ENCODE measurements around the gene OTOF.

Gene OTOF

GRCh38 chr2:26500406-26500805, 22.5 kb upstream of the OTOF start:
- Histone ChIP-seq H3K4me2 (ENCODE audit: low read length) (no peak overlapping the region), H3K9ac (no peak overlapping the region), H3K79me2 (no peaks in the 10 kb centered on the region), H3K9me3 (ENCODE audit: control insufficient read depth, low read length) (no peaks in the 10 kb centered on the region), H3K4me1 (no peaks in the 10 kb centered on the region), H2AFZ (no peak overlapping the region), H3K4me3 (ENCODE audit: low read depth, low read length) (no peak overlapping the region), H3K36me3 (ENCODE audit: control insufficient read depth, insufficient read depth, low read length) (no peaks in the 10 kb centered on the region), H3K27ac (no peak overlapping the region), H3K27me3 (ENCODE audit: control insufficient read depth, insufficient read depth, low read length) (no peaks in the 10 kb centered on the region)
- TF ChIP-seq CTCF (IDR thresholded peaks at IDR 0.05), result no peak

- Histone ChIP-seq H3K27me3 (ENCODE audit: control insufficient read depth, insufficient read depth, low read length) (no peaks in the 10 kb centered on the region), H3K9ac (no peak overlapping the region), H3K4me3 (ENCODE audit: low read depth, low read length) (no peak overlapping the region), H3K79me2 (no peaks in the 10 kb centered on the region), H3K36me3 (ENCODE audit: control insufficient read depth, insufficient read depth, low read length) (no peaks in the 10 kb centered on the region), H3K9me3 (ENCODE audit: control insufficient read depth, low read length) (no peaks in the 10 kb centered on the region), H3K4me2 (ENCODE audit: low read length) (no peak overlapping the region), H2AFZ (no peak overlapping the region), H3K4me1 (peaks cover 6% of the 10 kb centered on the region), H3K27ac (no peak overlapping the region)
- no peak for TF ChIP-seq CTCF (IDR thresholded peaks at IDR 0.05)
Measured at GRCh38 chr2:26495705-26496297, 17.9 kb upstream of the OTOF start.

GRCh38 chr2:26494891-26495290, 17.0 kb upstream of the OTOF start:
- Histone ChIP-seq H3K4me1 (peaks cover 12% of the 10 kb centered on the region), H3K27me3 (ENCODE audit: control insufficient read depth, insufficient read depth, low read length) (no peaks in the 10 kb centered on the region), H2AFZ (no peak overlapping the region), H3K79me2 (no peaks in the 10 kb centered on the region), H3K9me3 (ENCODE audit: control insufficient read depth, low read length) (no peaks in the 10 kb centered on the region), H3K4me2 (ENCODE audit: low read length) (no peak overlapping the region), H3K27ac (no peak overlapping the region), H3K4me3 (ENCODE audit: low read depth, low read length) (no peak overlapping the region), H3K36me3 (ENCODE audit: control insufficient read depth, insufficient read depth, low read length) (no peaks in the 10 kb centered on the region), H3K9ac (no peak overlapping the region)
- TF ChIP-seq CTCF (IDR thresholded peaks at IDR 0.05), result no peak

- Histone ChIP-seq H3K27me3 (ENCODE audit: control insufficient read depth, insufficient read depth, low read length) (no peaks in the 10 kb centered on the region), H3K9me3 (ENCODE audit: control insufficient read depth, low read length) (no peaks in the 10 kb centered on the region), H3K36me3 (ENCODE audit: control insufficient read depth, insufficient read depth, low read length) (no peaks in the 10 kb centered on the region), H3K4me2 (ENCODE audit: low read length) (no peak overlapping the region), H3K4me3 (ENCODE audit: low read depth, low read length) (no peak overlapping the region), H2AFZ (no peak overlapping the region), H3K79me2 (no peaks in the 10 kb centered on the region), H3K9ac (no peak overlapping the region), H3K4me1 (peaks cover 12% of the 10 kb centered on the region), H3K27ac (no peak overlapping the region)
- no peak for TF ChIP-seq CTCF (IDR thresholded peaks at IDR 0.05)
Measured at GRCh38 chr2:26494199-26494598, 16.3 kb upstream of the OTOF start.

GRCh38 chr2:26493566-26493965, 15.6 kb upstream of the OTOF start:
- H3K4me2 ChIP-seq (ENCODE audit: low read length), result no peak overlapping the region
- no peaks in the 10 kb centered on the region for H3K36me3 ChIP-seq (ENCODE audit: control insufficient read depth, insufficient read depth, low read length)
- H3K27me3 ChIP-seq (ENCODE audit: control insufficient read depth, insufficient read depth, low read length), result no peaks in the 10 kb centered on the region
- H3K27ac ChIP-seq, result no peak overlapping the region
- H3K9me3 ChIP-seq (ENCODE audit: control insufficient read depth, low read length), result no peaks in the 10 kb centered on the region
- H3K4me1 ChIP-seq, result peaks cover 12% of the 10 kb centered on the region
- H2AFZ ChIP-seq, result no peak overlapping the region
- no peak overlapping the region for H3K4me3 ChIP-seq (ENCODE audit: low read depth, low read length)
- H3K79me2 ChIP-seq, result no peaks in the 10 kb centered on the region
- no peak overlapping the region for H3K9ac ChIP-seq
- no peak for TF ChIP-seq CTCF (IDR thresholded peaks at IDR 0.05)
